HepG2 (cell line): Measurements from ENCODE around the gene MME. TPM values are rescaled to one million over a fixed set of nuclear protein-coding genes. Genes with fewer than 3 reads are reported as not detected.

ENCODE experiments used
- ATAC-seq: fragments of 200-7000 bp; cut with Tn5 transposase; 3 replicates; pipeline ENCODE4 v1.9.1; 2020; ENCODE audit warnings: mild to moderate bottlenecking, moderate library complexity
- BruUV-seq: library from RNA; stranded (reverse); fragments of 400-500 nt; replicated peaks from 2 replicates; lab custom pipeline; 2021; lab: Mats Ljungman, UMichigan
- CTCF ChIA-PET: fragments of 300-600 bp; formaldehyde crosslinking; extraction: SDS; loops from one replicate; lab custom pipeline; 2021; ENCODE audit warnings: low total read pairs, inconsistent platforms, low intra/inter-chr PET ratio; lab: Yijun Ruan, JAX
- POLR2A ChIA-PET: fragments of 350-600 bp; sonication (Branson Sonifier 250); formaldehyde crosslinking; loops from one replicate; lab custom pipeline; 2020; ENCODE audit warnings: antibody characterized with exemption, inconsistent platforms; lab: Yijun Ruan, JAX
- DNase-seq: peaks from one replicate; pipeline ENCODE4 v3.0.0-alpha.2; 2015; ENCODE audit warnings: low spot score
- FAIRE-seq: peaks from 3 replicates; lab custom pipeline; 2011; peaks lifted over from hg19 to GRCh38; lab: Jason Lieb, UNC
- H2AFZ ChIP-seq: one replicate; pipeline ENCODE4 v1.6.1; 2011; ENCODE audit warnings: low read length, inconsistent platforms
- H3K27ac ChIP-seq: fragments of 300-600 bp; 3 replicates; pipeline ENCODE4 v1.8.0; 2011; ENCODE audit warnings: mixed run types, mild to moderate bottlenecking, mixed read lengths, low read length, inconsistent platforms; ENCODE audit not compliant: insufficient read depth; ENCODE audit errors: extremely low read length
- H3K27me3 ChIP-seq, 2 experiments: fragments of 200-600 bp in 1 of 2; 2 replicates in 1 of 2; 3 replicates in 1 of 2; pipeline versions ENCODE4 v1.6.0 to v1.8.0; 2011; ENCODE audit warnings: low read length in 2 of 2, mild to moderate bottlenecking in 2 of 2, moderate library complexity in 2 of 2, inconsistent platforms in 1 of 2; ENCODE audit not compliant: insufficient read depth in 2 of 2, control insufficient read depth in 1 of 2
- H3K36me3 ChIP-seq, 2 experiments: fragments of 200-600 bp in 1 of 2; replicated peaks in 1 of 2; 2 replicates in 1 of 2; 3 replicates in 1 of 2; pipeline versions ENCODE4 v1.5.1 to v1.8.0; 2011; ENCODE audit warnings: low read length in 2 of 2, inconsistent platforms in 1 of 2; ENCODE audit not compliant: insufficient read depth in 2 of 2, control insufficient read depth in 1 of 2
- H3K4me1 ChIP-seq: 2 replicates; pipeline ENCODE4 v1.5.1; 2012; ENCODE audit warnings: low read length, inconsistent platforms; ENCODE audit not compliant: insufficient read depth
- H3K4me2 ChIP-seq: 2 replicates; pipeline ENCODE4 v1.6.0; 2011; ENCODE audit warnings: low read depth, low read length, inconsistent platforms
- H3K4me3 ChIP-seq, 3 experiments: fragments of 200-600 bp in 1 of 3; sonication (generic), shearing (Covaris generic) in 1 of 3; replicated peaks in 1 of 3; 2 replicates each; pipeline ENCODE4 v1.5.1; 2011 to 2016; ENCODE audit warnings: low read length in 3 of 3, inconsistent platforms in 2 of 3, low read depth in 2 of 3, mild to moderate bottlenecking in 2 of 3, control low read depth in 1 of 3, mixed read lengths in 1 of 3; ENCODE audit not compliant: insufficient read depth in 1 of 3
- H3K79me2 ChIP-seq: one replicate; pipeline ENCODE4 v1.6.1; 2011; ENCODE audit warnings: low read length, inconsistent platforms; ENCODE audit not compliant: insufficient read depth
- H3K9ac ChIP-seq: 2 replicates; pipeline ENCODE4 v1.6.0; 2011; ENCODE audit warnings: mild to moderate bottlenecking, low read depth, low read length, inconsistent platforms; ENCODE audit not compliant: insufficient read depth
- H3K9me3 ChIP-seq: 2 replicates; pipeline ENCODE4 v1.5.1; 2012; ENCODE audit warnings: mild to moderate bottlenecking, low read length
- H4K20me1 ChIP-seq: 2 replicates; pipeline ENCODE4 v1.6.0; 2011; ENCODE audit warnings: inconsistent platforms, mild to moderate bottlenecking, low read length, moderate library complexity; ENCODE audit not compliant: insufficient read depth
- ESRRA ChIP-seq: sonication (generic); formaldehyde crosslinking; IDR thresholded peaks from 2 replicates; pipeline ENCODE4 v1.5.1; 2020; ENCODE audit warnings: mild to moderate bottlenecking, low read depth, missing genetic modification reagents
- MAFF ChIP-seq: IDR thresholded peaks from 2 replicates; pipeline ENCODE4 v1.6.1; 2011; ENCODE audit warnings: low read depth, low read length, improper control_type of control experiment
- MTF1 ChIP-seq: sonication (generic); formaldehyde crosslinking; IDR thresholded peaks from 2 replicates; pipeline ENCODE4 v1.5.0; 2020; ENCODE audit warnings: missing genetic modification reagents
- MYC ChIP-seq: sonication (generic); formaldehyde crosslinking; IDR thresholded peaks from 2 replicates; pipeline ENCODE4 v1.9.0; 2021; ENCODE audit warnings: missing genetic modification reagents, borderline replicate concordance
- NFATC3 ChIP-seq: sonication (generic); formaldehyde crosslinking; IDR thresholded peaks from 2 replicates; pipeline ENCODE4 v1.5.1; 2020; ENCODE audit warnings: mild to moderate bottlenecking, missing genetic modification reagents
- NFKBIZ ChIP-seq: IDR thresholded peaks from 2 replicates; pipeline ENCODE4 v1.6.1; 2018; ENCODE audit warnings: missing genetic modification reagents, missing compliant biosample characterization
- ONECUT2 ChIP-seq: sonication (generic); formaldehyde crosslinking; IDR thresholded peaks from 2 replicates; pipeline ENCODE4 v1.4.0; 2020; ENCODE audit warnings: missing genetic modification reagents
- POLR2AphosphoS5 ChIP-seq: IDR thresholded peaks from 2 replicates; pipeline ENCODE4 v1.6.1; 2012; ENCODE audit warnings: low read depth, low read length
- RARG ChIP-seq: sonication (generic); formaldehyde crosslinking; IDR thresholded peaks from 2 replicates; pipeline ENCODE4 v1.4.0; 2020; ENCODE audit warnings: low read depth, mild to moderate bottlenecking, missing genetic modification reagents
- RBFOX2 ChIP-seq: fragments of 200-400 bp; formaldehyde crosslinking; IDR thresholded peaks from 2 replicates; pipeline ENCODE4 v1.6.1; 2017; ENCODE audit warnings: low read depth, mild to moderate bottlenecking, low read length
- SP140L ChIP-seq: sonication (generic); formaldehyde crosslinking; IDR thresholded peaks from 2 replicates; pipeline ENCODE4 v1.4.0; 2020; ENCODE audit warnings: missing genetic modification reagents, borderline replicate concordance
- ZNF644 ChIP-seq: IDR thresholded peaks from 2 replicates; pipeline ENCODE4 v1.6.1; 2016; ENCODE audit warnings: low read depth
- ZNF709 ChIP-seq: sonication (generic); formaldehyde crosslinking; IDR thresholded peaks from 2 replicates; pipeline ENCODE4 v1.5.0; 2020; ENCODE audit warnings: mild to moderate bottlenecking, missing genetic modification reagents
- ZNF737 ChIP-seq: sonication (generic); formaldehyde crosslinking; IDR thresholded peaks from 2 replicates; pipeline ENCODE4 v1.5.0; 2020; ENCODE audit warnings: missing genetic modification reagents, mild to moderate bottlenecking, borderline replicate concordance
- ZNF747 ChIP-seq: sonication (generic); formaldehyde crosslinking; IDR thresholded peaks from 2 replicates; pipeline ENCODE4 v1.8.1; 2023; ENCODE audit warnings: missing genetic modification reagents, mild to moderate bottlenecking, borderline replicate concordance
- WGBS: methylation state at CpG from one replicate; pipeline ENCODE4 v1.1.6; 2017; ENCODE audit warnings: low lambda C conversion rate; 5-methylcytosine and 5-hydroxymethylcytosine counted together
- in situ Hi-C: cut with HindIII; loops from 2 replicates; pipeline ENCODE4 v1.10.0; 2017; ENCODE audit warnings: low pct_unique_long_range_greater_than_20kb; ENCODE audit not compliant: extremely low pct_ligation_motif_present
- intact Hi-C: fragments of 100-400 bp; cut with micrococcal nuclease; formaldehyde crosslinking; loops from one replicate; pipeline ENCODE4 v1.10.0; 2022; ENCODE audit not compliant: unreplicated experiment
- polyA plus RNA-seq, 8 experiments: library from polyadenylated mRNA; depleted of rRNA in 3 of 8; stranded (reverse) in 7 of 8; unstranded in 1 of 8; fragments of >200 nt; fragmentation: Illumina TruSeq in 4 of 8; extraction: Trizol in 4 of 8; gene quantifications; 2 replicates each; pipeline versions ENCODE4 v1.2.1 to v1.2.3, GENCODE V29; 2011 to 2016; ENCODE audit warnings: low read depth in 4 of 8, missing spikeins in 1 of 8, mixed read lengths in 1 of 8; ENCODE audit not compliant: insufficient read depth in 1 of 8
- total RNA-seq, 5 experiments: library from RNA; depleted of rRNA; stranded (reverse); fragments of >200 nt; fragmentation: Illumina TruSeq; extraction: Trizol; gene quantifications; 2 replicates each; pipeline ENCODE4 v1.2.3, GENCODE V29; 2016; ENCODE audit warnings: low read depth in 1 of 5
- TF ChIP-seq, protein P1 (sequence below): IDR thresholded peaks from 2 replicates; pipeline ENCODE4 v1.6.1; 2012; ENCODE audit warnings: low read length, improper control_type of control experiment
- TF ChIP-seq, protein P2 (sequence below), 2 experiments: sonication (generic) in 1 of 2; formaldehyde crosslinking in 1 of 2; IDR thresholded peaks; 2 replicates each; pipeline versions ENCODE4 v1.4.0 to v1.6.1; 2018 to 2020; ENCODE audit warnings: missing genetic modification reagents in 2 of 2, borderline replicate concordance in 1 of 2, low read depth in 1 of 2, mild to moderate bottlenecking in 1 of 2, missing biosample characterization in 1 of 2

Gene MME
- total and polyA plus RNA-seq, 2 of the 13 experiments (the other 11 are each of a cell fraction or from before 2014, with no cell fraction given) = not detected

DNA sequence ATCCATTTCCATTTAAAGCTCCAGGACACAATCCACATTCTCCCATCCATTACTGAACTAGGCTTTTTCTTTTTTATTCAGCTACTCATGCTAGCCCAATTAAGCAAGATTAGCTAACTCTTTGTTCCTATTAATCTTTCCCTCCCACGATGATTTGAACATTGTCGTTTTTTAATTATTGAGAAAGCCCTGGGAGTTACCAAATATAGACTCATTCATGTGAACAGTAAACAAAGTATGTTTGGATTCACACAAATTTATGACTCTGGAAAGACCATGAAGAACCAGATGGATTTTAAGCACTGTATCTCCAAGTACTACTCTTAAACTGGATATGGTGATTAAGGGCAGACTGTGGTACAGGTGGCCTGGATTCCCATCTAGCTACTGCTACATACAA lies 131.1 kb downstream of the MME start:
- H3K9me3 ChIP-seq = no peaks in the 10 kb centered on the region
- no peak overlapping the region for H3K4me3 ChIP-seq
- H3K79me2 ChIP-seq = no peaks in the 10 kb centered on the region
- H3K4me1 ChIP-seq = no peaks in the 10 kb centered on the region
- no peak overlapping the region for H3K4me2 ChIP-seq
- CTCF ChIA-PET = no interaction called here
- ATAC-seq (no peak), FAIRE-seq (no peak), DNase-seq (no peak)
- no peaks in the 10 kb centered on the region for H4K20me1 ChIP-seq
- in situ Hi-C loops = no loop called here
- H3K27ac ChIP-seq = no peak overlapping the region
- TF ChIP-seq ZNF747 = no peak
- no peak for TF ChIP-seq SP140L (CRISPR knock-in tag)
- TF ChIP-seq ZNF709 (CRISPR knock-in tag) = no peak
- no peak for TF ChIP-seq ESRRA (CRISPR knock-in tag)
- no peak for TF ChIP-seq NFATC3 (CRISPR knock-in tag)
- no peak for TF ChIP-seq RBFOX2
- no peak for TF ChIP-seq RARG (CRISPR knock-in tag)
- TF ChIP-seq MTF1 (CRISPR knock-in tag) = no peak
- no TSS peak for BruUV-seq
- no peak overlapping the region for H2AFZ ChIP-seq
- WGBS = 0% methylated on average over 2 of the region's 2 CpGs
- no peaks in the 10 kb centered on the region for H3K27me3 ChIP-seq
- H3K36me3 ChIP-seq = no peaks in the 10 kb centered on the region
- H3K9ac ChIP-seq = no peak overlapping the region
- POLR2A ChIA-PET = no interaction called here
- intact Hi-C loops = no loop called here

DNA sequence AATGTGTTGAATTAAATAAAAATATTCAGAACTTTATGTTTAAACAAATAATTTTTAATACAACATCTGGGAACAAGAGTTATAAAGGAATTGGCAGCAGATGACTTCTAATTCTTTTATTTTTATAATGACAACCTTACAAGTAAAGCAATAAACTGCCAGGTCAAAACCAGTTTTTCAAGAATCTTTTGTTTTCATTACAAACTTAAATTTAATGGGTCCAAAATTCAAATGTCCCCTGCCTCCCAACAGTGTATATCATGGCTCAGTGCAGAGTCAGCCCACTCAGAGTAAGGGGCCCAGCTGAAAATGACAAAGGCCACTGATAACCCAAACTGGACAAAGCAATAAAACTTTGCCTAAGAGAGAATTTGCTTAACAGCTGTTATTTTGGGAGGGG lies 131.8 kb downstream of the MME start:
- Histone ChIP-seq H3K79me2 (no peaks in the 10 kb centered on the region), H3K9me3 (no peaks in the 10 kb centered on the region), H3K4me3 (no peak overlapping the region), H3K9ac (no peak overlapping the region), H3K36me3 (no peaks in the 10 kb centered on the region), H3K4me2 (no peak overlapping the region), H3K4me1 (no peaks in the 10 kb centered on the region), H3K27me3 (no peaks in the 10 kb centered on the region), H4K20me1 (no peaks in the 10 kb centered on the region), H3K27ac (no peak overlapping the region), H2AFZ (no peak overlapping the region)
- DNase-seq (no peak), ATAC-seq (no peak), FAIRE-seq (no peak)
- intact Hi-C loops (no loop called here), in situ Hi-C loops (no loop called here)
- POLR2A ChIA-PET = no interaction called here
- BruUV-seq = no TSS peak
- CTCF ChIA-PET = no interaction called here
- TF ChIP-seq MAFF = no peak
- TF ChIP-seq MYC = no peak
- no peak for TF ChIP-seq ONECUT2
- TF ChIP-seq NFKBIZ (CRISPR knock-in tag) = no peak
- TF ChIP-seq, protein P1, sequence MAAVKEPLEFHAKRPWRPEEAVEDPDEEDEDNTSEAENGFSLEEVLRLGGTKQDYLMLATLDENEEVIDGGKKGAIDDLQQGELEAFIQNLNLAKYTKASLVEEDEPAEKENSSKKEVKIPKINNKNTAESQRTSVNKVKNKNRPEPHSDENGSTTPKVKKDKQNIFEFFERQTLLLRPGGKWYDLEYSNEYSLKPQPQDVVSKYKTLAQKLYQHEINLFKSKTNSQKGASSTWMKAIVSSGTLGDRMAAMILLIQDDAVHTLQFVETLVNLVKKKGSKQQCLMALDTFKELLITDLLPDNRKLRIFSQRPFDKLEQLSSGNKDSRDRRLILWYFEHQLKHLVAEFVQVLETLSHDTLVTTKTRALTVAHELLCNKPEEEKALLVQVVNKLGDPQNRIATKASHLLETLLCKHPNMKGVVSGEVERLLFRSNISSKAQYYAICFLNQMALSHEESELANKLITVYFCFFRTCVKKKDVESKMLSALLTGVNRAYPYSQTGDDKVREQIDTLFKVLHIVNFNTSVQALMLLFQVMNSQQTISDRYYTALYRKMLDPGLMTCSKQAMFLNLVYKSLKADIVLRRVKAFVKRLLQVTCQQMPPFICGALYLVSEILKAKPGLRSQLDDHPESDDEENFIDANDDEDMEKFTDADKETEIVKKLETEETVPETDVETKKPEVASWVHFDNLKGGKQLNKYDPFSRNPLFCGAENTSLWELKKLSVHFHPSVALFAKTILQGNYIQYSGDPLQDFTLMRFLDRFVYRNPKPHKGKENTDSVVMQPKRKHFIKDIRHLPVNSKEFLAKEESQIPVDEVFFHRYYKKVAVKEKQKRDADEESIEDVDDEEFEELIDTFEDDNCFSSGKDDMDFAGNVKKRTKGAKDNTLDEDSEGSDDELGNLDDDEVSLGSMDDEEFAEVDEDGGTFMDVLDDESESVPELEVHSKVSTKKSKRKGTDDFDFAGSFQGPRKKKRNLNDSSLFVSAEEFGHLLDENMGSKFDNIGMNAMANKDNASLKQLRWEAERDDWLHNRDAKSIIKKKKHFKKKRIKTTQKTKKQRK = no peak
- TF ChIP-seq POLR2AphosphoS5 = no peak
- no peak for TF ChIP-seq ZNF737 (CRISPR knock-in tag)
- TF ChIP-seq, protein P2, sequence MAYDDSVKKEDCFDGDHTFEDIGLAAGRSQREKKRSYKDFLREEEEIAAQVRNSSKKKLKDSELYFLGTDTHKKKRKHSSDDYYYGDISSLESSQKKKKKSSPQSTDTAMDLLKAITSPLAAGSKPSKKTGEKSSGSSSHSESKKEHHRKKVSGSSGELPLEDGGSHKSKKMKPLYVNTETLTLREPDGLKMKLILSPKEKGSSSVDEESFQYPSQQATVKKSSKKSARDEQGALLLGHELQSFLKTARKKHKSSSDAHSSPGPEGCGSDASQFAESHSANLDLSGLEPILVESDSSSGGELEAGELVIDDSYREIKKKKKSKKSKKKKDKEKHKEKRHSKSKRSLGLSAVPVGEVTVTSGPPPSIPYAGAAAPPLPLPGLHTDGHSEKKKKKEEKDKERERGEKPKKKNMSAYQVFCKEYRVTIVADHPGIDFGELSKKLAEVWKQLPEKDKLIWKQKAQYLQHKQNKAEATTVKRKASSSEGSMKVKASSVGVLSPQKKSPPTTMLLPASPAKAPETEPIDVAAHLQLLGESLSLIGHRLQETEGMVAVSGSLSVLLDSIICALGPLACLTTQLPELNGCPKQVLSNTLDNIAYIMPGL (CRISPR knock-in tag; IDR thresholded peaks at IDR 0.05; ENCODE audit: borderline replicate concordance in 1 of 2, low read depth in 1 of 2) = no peak
- TF ChIP-seq ZNF644 (CRISPR knock-in tag) = no peak
